OCI-M1 (cell line): ENCODE data around the gene ZDHHC1.
A peak's percentile ranks its signal among the peaks of the same experiment; 100 is the strongest.

Experiments
- DNase-seq: peaks from one replicate; lab custom pipeline; 2025; lab: John Stamatoyannopoulos, UW

The ZDHHC1 gene

DNA sequence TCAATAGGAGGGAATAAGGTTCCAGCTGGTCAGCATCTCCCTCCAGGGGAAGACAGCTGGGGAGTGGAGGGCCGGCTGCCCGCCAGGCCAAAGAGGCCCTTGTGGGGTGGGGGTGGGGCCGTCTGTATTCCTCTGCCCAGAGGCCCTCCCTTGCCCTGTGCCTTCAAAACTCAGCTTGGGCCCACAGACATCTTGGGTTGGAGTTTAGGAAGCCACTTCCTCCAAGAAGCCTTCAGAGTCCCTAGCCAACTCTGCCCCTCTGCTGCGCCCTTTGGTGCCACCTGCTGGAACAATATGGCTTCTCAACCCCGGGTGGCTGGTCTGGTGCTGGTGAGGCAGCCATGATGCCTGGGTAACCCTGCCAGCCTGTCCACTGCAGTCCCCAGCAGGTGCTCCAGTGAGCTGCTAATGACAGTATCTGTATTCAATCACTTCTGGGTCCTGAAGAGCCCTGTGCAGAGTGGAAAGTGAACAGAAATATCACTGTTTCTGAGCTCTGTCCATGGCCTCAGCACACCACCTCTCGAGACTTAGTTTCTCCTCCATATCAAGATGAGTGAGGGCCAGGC is 31.3 kb upstream of the ZDHHC1 start:
- peak; percentile 72 for DNase-seq

DNA sequence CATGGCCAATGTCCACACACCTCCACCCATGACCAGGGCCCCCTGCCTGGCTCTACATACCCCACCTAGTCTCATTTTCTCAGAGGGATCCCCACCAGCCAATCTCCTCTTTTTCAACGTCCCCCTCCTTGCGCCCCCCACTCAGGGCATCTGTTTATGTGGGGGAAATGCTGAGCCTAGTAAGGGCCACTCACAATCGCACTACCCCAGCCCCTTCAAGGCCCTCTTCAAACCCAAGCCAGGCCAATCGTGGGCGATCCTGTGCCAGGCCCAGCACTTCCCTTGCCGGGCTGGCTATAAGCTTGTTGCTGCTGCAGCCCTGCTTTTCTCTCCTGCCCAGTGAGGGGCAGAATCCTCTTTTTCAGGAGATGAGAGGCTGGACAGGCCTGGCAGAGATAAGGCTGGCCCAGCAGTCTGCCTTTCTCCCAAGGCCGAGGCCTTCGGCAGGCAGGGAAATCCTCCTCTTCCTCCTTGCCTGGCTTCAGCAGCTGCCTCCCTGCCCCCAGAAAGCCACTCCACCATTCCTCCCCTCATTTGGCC is 30.8 kb upstream of the ZDHHC1 start:
- no peak for DNase-seq

DNA sequence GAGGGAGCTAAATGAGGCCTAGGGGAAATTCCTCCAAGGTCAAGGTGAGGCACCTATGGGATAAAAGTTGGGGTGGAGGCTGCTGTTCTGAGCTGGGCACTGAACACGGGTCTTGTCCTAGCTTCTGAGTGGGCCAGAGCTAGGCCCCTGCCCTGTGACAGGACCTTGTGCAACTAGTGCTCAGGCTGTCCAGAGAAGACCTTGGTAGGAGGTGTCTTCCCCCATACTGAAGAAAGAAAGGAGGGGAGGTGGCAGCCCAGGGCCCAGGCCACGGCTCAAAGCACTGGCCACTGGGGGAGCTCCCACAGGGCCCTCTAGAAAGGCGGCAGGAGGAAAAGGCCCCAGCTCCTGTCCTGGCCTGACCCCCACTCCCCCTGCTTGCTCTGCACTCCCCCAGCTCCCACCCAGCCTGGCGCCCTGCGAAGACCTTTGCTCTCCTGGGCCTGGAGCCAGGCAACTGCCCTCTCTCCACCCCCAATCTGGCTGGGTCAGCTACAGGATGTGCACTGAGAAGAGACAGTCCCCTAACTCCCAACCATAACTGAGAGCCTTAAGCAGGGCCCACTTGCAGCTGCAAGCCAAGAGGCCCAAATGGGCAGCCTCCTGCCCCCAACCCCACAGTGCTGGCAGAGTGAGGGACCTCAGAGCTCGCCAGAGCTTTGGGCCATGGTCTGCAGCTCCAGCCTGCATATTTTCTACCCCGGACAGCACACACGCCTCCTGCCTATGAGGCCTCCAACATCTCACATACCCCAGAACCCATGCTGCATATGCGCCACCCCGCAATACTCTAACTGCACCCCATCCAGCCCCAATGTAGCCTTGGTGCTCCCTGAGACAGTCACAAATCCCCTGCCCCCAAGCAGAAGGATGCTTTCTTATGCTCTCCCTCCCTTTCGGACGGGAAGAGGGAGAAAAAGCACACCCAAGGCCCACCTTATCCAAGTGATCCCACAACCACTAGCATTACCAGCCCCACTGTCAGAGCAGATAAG is 29.9 kb upstream of the ZDHHC1 start:
- DNase-seq: no peak

DNA sequence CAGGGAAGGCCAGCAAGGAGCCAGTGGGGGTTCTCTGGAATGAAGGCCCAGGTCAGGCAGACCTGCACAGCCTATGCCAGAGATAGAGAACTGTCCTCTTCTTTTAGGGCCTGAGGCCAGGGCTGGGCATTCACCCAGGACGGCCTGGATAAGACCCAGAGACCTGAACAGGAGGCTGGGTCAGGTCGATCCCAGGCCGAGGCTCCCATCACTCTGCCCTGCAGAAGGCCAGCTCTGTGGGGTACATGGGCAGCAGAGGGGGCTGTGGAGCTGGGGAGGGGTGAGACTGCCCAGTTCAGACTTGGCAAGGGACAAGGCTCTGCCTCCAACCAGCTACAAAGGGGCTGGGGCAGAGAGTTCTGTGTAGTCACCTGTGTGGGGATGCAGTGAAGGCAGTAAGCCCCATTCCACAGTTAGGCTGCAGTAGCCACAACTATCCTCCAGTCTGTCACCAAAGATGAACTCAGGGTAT is 29.2 kb upstream of the ZDHHC1 start:
- DNase-seq: no peak

DNA sequence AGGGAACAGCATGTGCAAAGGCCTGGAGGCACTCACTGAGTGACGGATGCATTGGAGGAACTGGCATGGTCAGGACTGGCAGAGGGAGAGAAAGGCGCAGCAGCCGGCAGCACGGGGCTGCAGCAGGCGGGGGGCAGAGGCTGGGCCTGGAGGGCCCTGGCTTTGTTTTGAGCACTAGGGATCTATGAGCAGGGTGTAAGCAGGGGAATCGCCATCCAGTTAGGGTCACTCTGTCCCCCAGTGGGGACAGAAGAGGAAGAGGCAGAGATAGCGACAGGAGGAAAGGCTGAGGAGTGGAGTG is 28.8 kb upstream of the ZDHHC1 start:
- no peak for DNase-seq

DNA sequence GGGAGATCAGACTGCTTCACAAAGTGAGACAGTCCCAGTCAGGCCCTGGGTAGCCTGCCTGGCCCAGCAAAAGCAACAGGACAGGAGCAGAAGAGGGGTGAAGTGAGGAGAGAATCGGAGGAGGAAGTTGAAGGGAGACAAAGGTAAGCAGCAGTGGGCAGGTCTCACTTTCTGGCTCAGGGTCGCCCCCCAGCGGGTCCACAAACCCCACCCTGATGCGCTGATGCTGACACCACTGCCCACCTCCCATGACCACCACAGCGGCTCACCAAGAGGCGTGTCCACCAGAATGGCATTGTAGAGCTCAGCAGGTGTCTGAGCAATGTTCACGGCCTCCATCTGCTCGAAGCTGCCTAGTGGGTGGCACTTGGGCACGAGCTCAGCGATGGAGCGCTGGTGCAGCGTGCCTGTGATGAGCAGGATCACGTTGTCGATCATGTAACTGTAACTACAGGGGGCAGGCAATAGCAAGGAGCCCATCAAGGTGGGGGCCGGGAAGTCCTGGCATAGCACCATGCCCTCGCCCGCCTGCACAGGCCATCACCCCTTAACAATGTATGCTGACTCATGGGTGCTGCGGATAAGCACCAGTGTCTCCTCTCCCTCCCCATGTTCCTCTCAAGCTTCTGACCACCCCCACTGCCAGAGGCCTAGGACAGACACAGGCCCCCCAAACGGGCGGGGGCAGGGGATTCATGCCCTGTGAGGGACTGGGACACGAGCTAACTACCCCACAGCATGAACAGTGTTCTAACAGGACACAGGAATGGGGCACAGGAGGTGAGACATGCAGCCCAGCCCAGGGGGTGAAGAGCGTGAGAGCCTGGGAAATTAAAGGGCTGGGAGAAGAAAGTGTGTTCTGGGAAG is 28.2 kb upstream of the ZDHHC1 start:
- DNase-seq: no peak

DNA sequence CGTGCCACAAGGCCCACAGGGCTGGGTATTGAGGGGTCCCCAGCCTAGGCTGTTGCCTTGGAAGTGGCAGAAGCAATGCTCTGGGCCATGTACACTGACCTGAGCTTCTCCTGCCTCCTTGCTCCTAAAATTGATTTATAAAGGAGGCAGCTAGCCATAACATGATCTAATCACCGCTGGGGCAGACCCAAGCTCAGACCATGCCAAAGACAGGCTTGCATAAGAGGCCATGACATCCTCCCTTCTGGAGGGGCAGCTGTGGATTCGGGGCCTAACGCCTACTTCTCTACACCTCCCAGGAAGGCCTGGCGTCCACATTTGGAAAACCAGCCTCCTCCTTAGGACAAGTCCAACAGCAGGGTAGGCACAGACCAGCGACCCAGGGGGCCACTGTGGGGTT is 27.0 kb upstream of the ZDHHC1 start:
- DNase-seq: no peak

DNA sequence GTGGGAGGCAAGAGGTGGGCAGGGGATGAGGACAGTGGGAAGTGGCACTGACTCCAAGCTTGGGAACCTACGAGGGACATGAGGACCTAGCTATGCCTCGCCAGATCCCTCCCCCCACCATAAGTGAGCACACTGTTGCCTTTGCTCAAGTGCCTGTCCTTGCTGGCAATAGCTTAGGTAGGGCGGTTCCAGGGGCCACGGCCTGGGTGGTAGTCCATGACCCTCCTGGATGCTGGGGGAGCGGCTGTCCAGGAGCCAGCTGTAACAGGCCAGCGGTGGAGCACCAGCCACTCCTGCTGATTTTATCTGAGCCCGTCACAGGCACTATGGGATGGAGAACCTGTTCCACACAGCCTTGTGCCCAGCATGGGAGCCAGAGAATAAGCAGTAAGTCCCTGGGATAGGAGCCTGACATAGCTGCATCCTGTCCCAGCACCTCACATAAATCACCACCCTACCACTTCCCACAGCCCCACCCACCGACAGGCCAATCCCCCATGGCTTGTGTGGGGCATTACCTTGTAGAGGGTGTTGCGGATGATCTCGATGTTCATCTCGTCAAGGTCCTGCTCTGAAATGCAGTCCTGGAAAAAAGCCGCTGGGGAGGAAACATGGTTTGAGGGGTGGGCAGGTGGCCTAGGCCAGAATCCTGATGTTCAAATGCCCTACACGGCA is 26.4 kb upstream of the ZDHHC1 start:
- DNase-seq: no peak

DNA sequence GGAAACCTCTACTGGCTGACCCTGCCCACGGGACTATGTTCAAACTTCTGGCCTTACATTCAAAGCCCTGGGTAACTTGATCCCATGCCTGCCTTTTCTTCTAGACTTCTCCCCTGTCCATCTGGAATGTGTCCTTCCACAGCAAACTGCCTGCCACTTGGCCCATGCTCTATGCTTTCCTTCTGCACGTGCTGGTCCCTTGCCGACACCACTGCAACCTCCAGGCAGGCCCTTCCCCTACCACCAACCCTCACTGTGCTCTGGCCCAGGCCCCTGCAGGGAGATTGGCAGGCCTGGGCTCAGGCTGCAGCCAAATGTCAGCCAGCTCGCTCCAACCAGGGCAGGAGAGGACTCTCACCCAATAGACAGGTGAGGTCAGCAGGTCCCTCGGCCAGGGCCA is 25.6 kb upstream of the ZDHHC1 start:
- no peak for DNase-seq

DNA sequence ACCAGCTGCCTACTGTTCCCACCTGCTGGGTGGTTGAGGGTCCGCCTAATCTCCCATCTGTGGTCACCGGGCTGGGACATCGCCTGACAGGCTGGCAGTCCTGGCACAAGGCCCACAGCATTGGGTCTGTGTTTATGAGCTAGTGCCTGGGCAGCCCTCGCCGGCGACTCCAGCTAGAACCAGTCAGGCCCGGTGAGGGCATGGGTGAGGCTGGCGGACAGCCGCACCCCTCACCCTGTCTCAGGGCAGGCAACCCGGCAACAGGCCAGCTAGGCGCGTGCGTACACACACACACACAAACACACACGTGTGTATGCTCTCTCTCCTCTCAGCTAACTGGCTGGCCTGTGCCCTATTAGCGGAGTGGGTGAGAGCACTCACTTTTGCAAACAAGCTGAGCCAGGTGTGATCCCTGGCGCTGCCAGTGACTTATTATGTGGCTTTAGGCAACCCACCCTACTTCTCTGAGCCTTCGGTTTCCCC is 25.0 kb upstream of the ZDHHC1 start:
- DNase-seq: no peak

DNA sequence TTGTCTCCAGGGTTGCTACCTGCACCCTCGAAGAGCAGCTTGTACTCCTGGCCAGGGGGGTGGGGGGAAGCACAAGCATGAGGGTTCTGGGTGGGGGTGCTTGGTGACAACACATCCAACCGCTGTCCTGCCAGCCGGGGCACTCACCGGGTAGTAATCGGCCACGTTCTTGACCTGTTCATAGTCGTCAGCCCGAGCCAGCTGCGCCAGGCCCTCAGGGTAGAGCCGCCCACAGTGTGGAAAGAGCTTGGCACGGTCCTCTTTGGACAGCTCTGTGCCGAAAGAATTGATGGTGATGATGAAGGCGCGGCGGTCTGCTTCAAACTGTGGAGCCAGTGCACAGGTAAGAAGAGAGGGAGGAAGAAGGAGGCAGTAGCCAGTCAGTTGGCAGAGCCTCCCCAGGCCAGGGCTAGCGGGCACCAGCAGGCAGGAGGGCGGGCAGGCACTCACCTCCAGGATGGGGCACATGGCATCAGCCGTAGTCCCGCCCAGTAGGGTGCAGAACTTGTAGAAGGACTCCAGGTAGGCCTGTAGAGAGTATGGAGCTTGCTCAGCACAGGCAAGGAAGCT is 22.6 kb upstream of the ZDHHC1 start:
- DNase-seq: no peak

DNA sequence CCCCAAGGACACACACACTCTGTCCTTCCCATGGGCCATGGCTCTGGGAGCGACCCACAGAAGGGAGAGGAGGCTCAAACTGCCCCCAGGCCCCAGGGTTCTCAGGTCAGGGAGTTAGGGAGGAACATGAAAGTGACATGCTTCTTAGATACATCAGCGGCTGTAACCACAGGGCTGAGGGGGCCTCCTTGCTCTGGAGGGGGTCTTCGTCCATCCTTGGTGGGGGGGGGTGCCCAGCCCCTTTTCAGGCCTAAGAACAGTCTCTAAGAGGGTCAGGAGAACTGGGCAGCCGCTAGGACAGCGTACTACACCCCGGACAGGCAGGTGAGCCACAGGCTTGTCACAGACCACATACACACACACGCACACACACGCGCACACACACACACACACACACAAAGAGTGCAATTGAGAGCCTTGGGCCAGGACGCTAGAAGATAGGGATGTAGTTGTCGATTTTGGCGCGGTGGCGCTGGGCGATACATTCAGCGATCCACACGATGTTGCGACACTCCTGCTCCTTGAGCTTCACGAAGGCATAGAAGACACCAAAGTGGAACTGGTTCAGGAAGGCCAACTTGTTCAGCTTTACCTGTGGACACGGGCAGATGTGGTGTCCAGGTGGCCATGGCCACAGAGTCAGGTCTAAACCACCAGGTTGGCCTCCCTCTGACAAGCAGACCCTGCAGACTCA is 22.0 kb upstream of the ZDHHC1 start:
- no peak for DNase-seq

DNA sequence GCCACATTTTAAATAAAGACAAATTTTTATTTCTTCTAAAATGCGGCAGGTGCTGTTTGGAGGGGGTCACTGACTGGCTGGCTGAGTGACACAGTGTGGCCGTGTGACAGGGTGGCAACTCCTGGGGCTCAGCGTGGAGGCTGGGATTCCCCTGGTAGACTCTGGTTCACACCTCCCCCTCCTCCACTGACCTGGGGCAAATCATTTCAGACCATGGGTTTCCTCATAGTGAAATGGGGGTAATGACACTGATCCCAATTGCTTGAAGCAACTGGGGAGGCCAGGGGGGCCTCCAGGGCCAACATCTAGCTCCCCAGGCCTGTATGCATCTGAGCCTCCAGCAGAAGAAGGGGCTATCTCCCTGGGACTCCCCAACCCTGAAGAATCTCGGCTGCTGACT is 21.2 kb upstream of the ZDHHC1 start:
- DNase-seq: no peak

DNA sequence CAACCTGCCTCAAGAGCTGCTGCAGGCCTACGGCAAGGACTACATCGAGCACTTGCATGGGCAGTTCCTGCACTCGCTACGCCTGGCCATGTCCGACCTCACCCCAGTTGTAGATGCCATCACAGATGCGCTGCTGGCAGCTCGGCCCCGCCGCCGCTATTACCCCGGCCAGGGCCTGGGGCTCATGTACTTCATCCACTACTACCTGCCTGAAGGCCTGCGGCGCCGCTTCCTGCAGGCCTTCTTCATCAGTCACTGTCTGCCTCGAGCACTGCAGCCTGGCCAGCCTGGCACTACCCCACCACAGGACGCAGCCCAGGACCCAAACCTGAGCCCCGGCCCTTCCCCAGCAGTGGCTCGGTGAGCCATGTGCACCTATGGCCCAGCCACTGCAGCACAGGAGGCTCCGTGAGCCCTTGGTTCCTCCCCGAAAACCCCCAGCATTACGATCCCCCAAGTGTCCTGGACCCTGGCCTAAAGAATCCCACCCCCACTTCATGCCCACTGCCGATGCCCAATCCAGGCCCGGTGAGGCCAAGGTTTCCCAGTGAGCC is 20.4 kb upstream of the ZDHHC1 start:
- no peak for DNase-seq

DNA sequence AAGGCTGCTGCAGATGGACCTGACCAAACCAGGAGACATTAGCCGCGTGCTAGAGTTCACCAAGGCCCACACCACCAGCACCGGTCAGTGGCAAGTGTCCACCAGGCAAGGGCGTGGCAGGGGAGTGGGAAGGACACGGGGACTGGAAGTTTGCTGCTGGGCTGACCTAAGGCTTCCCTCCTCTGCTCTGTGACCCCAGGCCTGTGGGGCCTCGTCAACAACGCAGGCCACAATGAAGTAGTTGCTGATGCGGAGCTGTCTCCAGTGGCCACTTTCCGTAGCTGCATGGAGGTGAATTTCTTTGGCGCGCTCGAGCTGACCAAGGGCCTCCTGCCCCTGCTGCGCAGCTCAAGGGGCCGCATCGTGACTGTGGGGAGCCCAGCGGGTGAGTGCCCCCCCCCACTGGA is 19.5 kb upstream of the ZDHHC1 start:
- no peak for DNase-seq

DNA sequence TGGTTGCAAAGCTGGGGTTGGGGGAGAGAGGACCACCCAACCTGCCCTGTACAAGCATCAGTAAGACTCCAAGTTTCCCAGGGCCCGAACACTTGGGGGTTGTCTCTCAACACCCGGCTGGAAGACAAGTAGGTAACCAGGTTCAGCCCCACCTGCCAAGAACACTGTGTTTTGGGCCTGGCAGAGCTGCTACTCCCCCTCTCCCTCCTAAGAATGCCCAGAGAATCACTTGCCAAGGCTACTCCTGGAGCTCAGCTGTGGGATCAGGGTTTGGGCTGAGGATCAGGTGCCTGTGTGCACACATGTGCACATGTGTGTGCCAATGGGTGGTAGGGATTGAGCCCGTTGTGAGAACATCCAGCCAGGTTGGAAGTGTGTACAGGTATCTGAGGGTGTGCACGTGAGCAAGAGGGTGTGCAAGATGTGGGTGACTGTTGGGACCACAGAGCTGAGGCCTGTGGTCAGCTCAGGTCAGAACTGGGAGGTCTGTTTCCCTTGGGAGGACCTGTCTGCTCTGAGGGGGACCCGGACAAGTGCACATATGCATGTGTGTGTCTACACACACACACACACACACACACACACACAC is 16.9 kb upstream of the ZDHHC1 start:
- no peak for DNase-seq

DNA sequence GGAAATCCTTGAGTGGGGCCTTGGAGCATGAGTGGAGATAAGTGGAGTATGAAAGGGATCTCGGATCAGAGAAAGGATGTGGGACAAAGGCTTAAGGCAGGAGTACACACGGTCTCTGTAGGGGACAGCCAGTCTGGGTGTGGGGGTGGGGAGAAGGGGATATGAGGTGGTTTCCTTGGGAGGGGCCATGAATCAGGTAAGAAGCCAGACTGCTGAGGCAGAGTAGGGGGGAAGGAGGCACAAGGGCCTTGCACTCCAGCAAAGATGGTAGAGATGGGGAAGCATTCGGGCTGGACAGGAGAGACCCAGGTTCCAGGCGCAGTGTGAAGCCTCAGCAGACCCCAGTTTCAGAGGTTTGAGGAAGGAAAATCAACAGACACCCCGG is 16.2 kb upstream of the ZDHHC1 start:
- DNase-seq: no peak

DNA sequence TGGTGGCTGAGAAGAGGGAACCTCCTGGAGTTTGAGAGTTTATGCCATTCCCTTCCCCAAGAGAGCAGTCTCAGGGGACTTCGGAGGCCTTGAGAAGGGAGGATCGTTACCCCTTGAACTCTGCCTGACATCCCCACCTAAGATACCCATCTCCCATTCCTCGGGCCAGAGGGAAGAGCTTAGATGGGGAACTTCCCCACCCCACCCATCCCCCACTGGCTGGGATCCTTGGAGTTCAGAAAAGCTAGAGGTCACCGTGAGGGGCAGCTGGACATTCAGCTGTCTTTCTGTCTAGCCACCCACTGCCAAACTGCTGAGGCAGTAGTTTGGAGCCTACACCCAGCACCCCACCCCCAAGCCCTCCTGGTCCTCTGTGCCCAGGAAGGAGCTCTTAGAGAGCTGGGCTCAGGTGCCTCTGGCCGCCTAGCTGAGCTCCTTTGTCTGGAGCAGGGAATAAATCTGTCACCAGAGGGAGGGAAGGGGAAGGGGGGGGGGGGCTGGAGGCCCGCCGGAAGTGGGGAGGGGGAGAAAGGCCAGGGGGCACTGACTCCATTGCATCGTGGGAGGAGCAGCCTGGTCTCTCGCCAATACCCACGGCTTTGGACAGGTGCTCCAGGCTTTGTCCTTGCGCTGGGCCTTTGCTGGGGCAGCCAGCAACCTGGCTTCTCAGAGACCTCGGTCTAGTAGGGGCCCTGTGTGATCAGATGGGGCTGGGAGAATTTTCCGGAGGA is 15.7 kb upstream of the ZDHHC1 start:
- DNase-seq: no peak
